BJ (cell line): ENCODE measurements around the gene NRCAM. TPM values are rescaled to one million over a fixed set of nuclear protein-coding genes. Genes with fewer than 3 reads are reported as not detected.
"Not testable (repeated sequence)": the region's sequence is repeated elsewhere in the genome, so short reads cannot be mapped to it uniquely, and the experiment has no call there.

ENCODE experiments used
- CTCF ChIA-PET: fragments of 350-600 bp; formaldehyde crosslinking; extraction: SDS; loops from one replicate; lab custom pipeline; 2021; ENCODE audit warnings: antibody characterized with exemption, inconsistent platforms; lab: Yijun Ruan, JAX
- POLR2A ChIA-PET: fragments of 300-600 bp; sonication (Branson Sonifier 250); formaldehyde crosslinking; extraction: SDS; loops from one replicate; lab custom pipeline; 2021; ENCODE audit warnings: antibody characterized with exemption; lab: Charles Lee
- DNase-seq: peaks from one replicate; pipeline ENCODE4 v3.0.0-alpha.2; 2011; ENCODE audit warnings: low read depth
- H3K27me3 ChIP-seq: 2 replicates; pipeline ENCODE4 v1.6.0; 2011; ENCODE audit warnings: low read length; ENCODE audit not compliant: control insufficient read depth, insufficient read depth
- H3K36me3 ChIP-seq: 2 replicates; pipeline ENCODE4 v1.5.1; 2011; ENCODE audit warnings: low read length; ENCODE audit not compliant: control insufficient read depth, insufficient read depth
- H3K4me3 ChIP-seq: 2 replicates; pipeline ENCODE4 v1.5.1; 2011; ENCODE audit warnings: low read depth, mild to moderate bottlenecking, control low read depth, low read length
- CTCF ChIP-seq: IDR thresholded peaks from 2 replicates; pipeline ENCODE4 v1.5.1; 2011; ENCODE audit warnings: low read depth, mild to moderate bottlenecking, control low read depth, inconsistent platforms, low read length, moderate library complexity; ENCODE audit not compliant: insufficient read depth
- polyA plus RNA-seq: library from polyadenylated mRNA; depleted of rRNA; stranded (reverse); fragments of >200 nt; gene quantifications from 2 replicates; pipeline ENCODE4 v1.2.3, GENCODE V29; 2011

NRCAM gene
- polyA plus RNA-seq, 1 experiment = 1.1 TPM

- ChIA-PET POLR2A (no interaction called here), CTCF (interaction anchor here (0.6 kb wide), 2 partner anchors 62 to 289 kb away, joined by 3 read pairs; no protein-coding TSS in a partner anchor)
- TF ChIP-seq CTCF = no peak
- Histone ChIP-seq H3K27me3 (no peaks in the 10 kb centered on the region), H3K36me3 (no peaks in the 10 kb centered on the region), H3K4me3 (no peak overlapping the region)
- DNase-seq = no peak
Observed at GRCh38 chr7:108468246-108468645, 12.0 kb upstream of the NRCAM start.

- H3K36me3 ChIP-seq = no peaks in the 10 kb centered on the region
- ChIA-PET POLR2A (no interaction called here), CTCF (interaction anchor here (0.6 to 1.2 kb wide), 2 partner anchors 10 to 50 kb away, joined by 4 read pairs; no protein-coding TSS in a partner anchor)
- H3K4me3 ChIP-seq = no peak overlapping the region
- DNase-seq = no peak
- no peaks in the 10 kb centered on the region for H3K27me3 ChIP-seq
- no peak for TF ChIP-seq CTCF
Observed at GRCh38 chr7:108467391-108467790, 11.2 kb upstream of the NRCAM start.

GRCh38 chr7:108466322-108466721 is 10.1 kb upstream of the NRCAM start:
- H3K4me3 ChIP-seq, POLR2A ChIA-PET, DNase-seq, H3K36me3 ChIP-seq, H3K27me3 ChIP-seq: not testable (repeated sequence)
- CTCF ChIA-PET = interaction anchor here (0.9 to 1.2 kb wide), 2 partner anchors 9 to 12 kb away, joined by 3 to 4 read pairs; no protein-coding TSS in a partner anchor

- no peak for DNase-seq
- H3K4me3 ChIP-seq = no peak overlapping the region
- no peaks in the 10 kb centered on the region for H3K36me3 ChIP-seq
- CTCF ChIA-PET = interaction anchor here (0.6 kb wide), 1 partner anchor 23 kb away, joined by 3 read pairs; no protein-coding TSS in a partner anchor
- POLR2A ChIA-PET = no interaction called here
- TF ChIP-seq CTCF = no peak
- H3K27me3 ChIP-seq = 0 out of 2 replicates have a peak, but pooled peaks cover 1% of the 10 kb centered on the region
Observed at GRCh38 chr7:108464743-108465142, 8.5 kb upstream of the NRCAM start.

GRCh38 chr7:108463613-108464012 is 7.4 kb upstream of the NRCAM start:
- H3K4me3 ChIP-seq = no peak overlapping the region
- DNase-seq = no peak
- POLR2A ChIA-PET = no interaction called here
- CTCF ChIA-PET = interaction anchor here (0.7 kb wide), 1 partner anchor 13 kb away, joined by 3 read pairs; no protein-coding TSS in a partner anchor
- H3K27me3 ChIP-seq = peaks cover 3% of the 10 kb centered on the region; the same call in 1 of the 2 replicates
- no peaks in the 10 kb centered on the region for H3K36me3 ChIP-seq
- no peak for TF ChIP-seq CTCF

- CTCF ChIA-PET = interaction anchor here (1.1 kb wide), 1 partner anchor 35 kb away, joined by 3 read pairs; no protein-coding TSS in a partner anchor
- no peak for TF ChIP-seq CTCF
- no peak for DNase-seq
Observed at GRCh38 chr7:108461840-108462239, 5.6 kb upstream of the NRCAM start.

More at GRCh38 chr7:108461840-108462239, 5.6 kb upstream of the NRCAM start:
- Histone ChIP-seq H3K4me3 (no peak overlapping the region), H3K27me3 (peaks cover 12% of the 10 kb centered on the region), H3K36me3 (no peaks in the 10 kb centered on the region)
- POLR2A ChIA-PET = no interaction called here
